ENCODE data around the gene ZNF385C. TPM values are rescaled to one million over a fixed set of nuclear protein-coding genes. Genes with fewer than 3 reads are reported as not detected.
"Not testable (repeated sequence)": the region's sequence is repeated elsewhere in the genome, so short reads cannot be mapped to it uniquely, and the experiment has no call there.

Gene ZNF385C
- total RNA-seq, 1 donor = not detected

- no peak overlapping the region for H3K4me3 ChIP-seq (ENCODE audit: low read depth, low read length)
- DNase-seq (ENCODE audit: low read depth) = no peak
- no peak for TF ChIP-seq CTCF (IDR thresholded peaks at IDR 0.05; ENCODE audit: insufficient read depth, low read depth, low read length)
Observed at GRCh38 chr17:42027590-42027889, 70.7 kb downstream of the ZNF385C start.

GRCh38 chr17:42026857-42027589, 71.2 kb downstream of the ZNF385C start:
- no peak for TF ChIP-seq CTCF (IDR thresholded peaks at IDR 0.05; ENCODE audit: insufficient read depth, low read depth, low read length)
- DNase-seq (ENCODE audit: low read depth) = no peak

GRCh38 chr17:42025936-42026335, 72.3 kb downstream of the ZNF385C start:
- no peak overlapping the region for H3K4me3 ChIP-seq (ENCODE audit: low read depth, low read length)
- no peak for TF ChIP-seq CTCF (IDR thresholded peaks at IDR 0.05; ENCODE audit: insufficient read depth, low read depth, low read length)
- DNase-seq (ENCODE audit: low read depth) = no peak

More at GRCh38 chr17:42026857-42027589, 71.2 kb downstream of the ZNF385C start:
- no peak overlapping the region for H3K4me3 ChIP-seq (ENCODE audit: low read depth, low read length)

- H3K4me3 ChIP-seq (ENCODE audit: low read depth, low read length) = no peak overlapping the region
- no peak for DNase-seq (ENCODE audit: low read depth)
- TF ChIP-seq CTCF (IDR thresholded peaks at IDR 0.05; ENCODE audit: insufficient read depth, low read depth, low read length) = no peak
Observed at GRCh38 chr17:42025191-42025579, 73.1 kb downstream of the ZNF385C start.

GRCh38 chr17:42023524-42024349, 74.5 kb downstream of the ZNF385C start:
- no peak overlapping the region for H3K4me3 ChIP-seq (ENCODE audit: low read depth, low read length)
- no peak for TF ChIP-seq CTCF (IDR thresholded peaks at IDR 0.05; ENCODE audit: insufficient read depth, low read depth, low read length)
- DNase-seq (ENCODE audit: low read depth) = no peak

GRCh38 chr17:42020845-42021244, 77.4 kb downstream of the ZNF385C start:
- not testable (repeated sequence) for DNase-seq (ENCODE audit: low read depth)
- H3K4me3 ChIP-seq (ENCODE audit: low read depth, low read length) = peak overlapping the region; percentile 94

All from fibroblast of villous mesenchyme (primary cell).